Measurements from ENCODE around the gene SCN3A.

SCN3A gene

GRCh38 chr2:165044505-165045303 lies 159.1 kb downstream of the SCN3A start:
- TF ChIP-seq, protein P1, sequence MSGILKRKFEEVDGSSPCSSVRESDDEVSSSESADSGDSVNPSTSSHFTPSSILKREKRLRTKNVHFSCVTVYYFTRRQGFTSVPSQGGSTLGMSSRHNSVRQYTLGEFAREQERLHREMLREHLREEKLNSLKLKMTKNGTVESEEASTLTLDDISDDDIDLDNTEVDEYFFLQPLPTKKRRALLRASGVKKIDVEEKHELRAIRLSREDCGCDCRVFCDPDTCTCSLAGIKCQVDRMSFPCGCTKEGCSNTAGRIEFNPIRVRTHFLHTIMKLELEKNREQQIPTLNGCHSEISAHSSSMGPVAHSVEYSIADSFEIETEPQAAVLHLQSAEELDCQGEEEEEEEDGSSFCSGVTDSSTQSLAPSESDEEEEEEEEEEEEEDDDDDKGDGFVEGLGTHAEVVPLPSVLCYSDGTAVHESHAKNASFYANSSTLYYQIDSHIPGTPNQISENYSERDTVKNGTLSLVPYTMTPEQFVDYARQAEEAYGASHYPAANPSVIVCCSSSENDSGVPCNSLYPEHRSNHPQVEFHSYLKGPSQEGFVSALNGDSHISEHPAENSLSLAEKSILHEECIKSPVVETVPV (CRISPR knock-in tag; IDR thresholded peaks at IDR 0.05), result no peak
- TF ChIP-seq SNAI2 (CRISPR knock-in tag; IDR thresholded peaks at IDR 0.05) (no peak), ZFP30 (CRISPR knock-in tag; IDR thresholded peaks at IDR 0.05) (no peak), ESRRG (CRISPR knock-in tag; IDR thresholded peaks at IDR 0.05) (no peak), ARNTL (CRISPR knock-in tag; IDR thresholded peaks at IDR 0.05; ENCODE audit: borderline replicate concordance, low read depth) (no peak), ZNF70 (CRISPR knock-in tag; IDR thresholded peaks at IDR 0.05) (no peak), CREB5 (CRISPR knock-in tag; IDR thresholded peaks at IDR 0.05; ENCODE audit: low read depth) (no peak), TOX (CRISPR knock-in tag; IDR thresholded peaks at IDR 0.05; ENCODE audit: borderline replicate concordance) (no peak), BACH2 (CRISPR knock-in tag; IDR thresholded peaks at IDR 0.05; ENCODE audit: borderline replicate concordance) (no peak), RARB (CRISPR knock-in tag; IDR thresholded peaks at IDR 0.05) (no peak), ZNF565 (CRISPR knock-in tag; conservative IDR thresholded peaks at IDR 0.05; ENCODE audit: low read depth) (no peak), ISL1 (CRISPR knock-in tag; IDR thresholded peaks at IDR 0.05) (no peak), TCF4 (CRISPR knock-in tag; IDR thresholded peaks at IDR 0.05; ENCODE audit: borderline replicate concordance) (no peak), ZC3H10 (CRISPR knock-in tag; IDR thresholded peaks at IDR 0.05) (no peak)
- no peak for ATAC-seq
